Astrocyte (in vitro differentiated cells and primary cell): Measurements from ENCODE around the gene FAM180A. TPM values are rescaled to one million over a fixed set of nuclear protein-coding genes. Genes with fewer than 3 reads are reported as not detected.

Experiments used
- DNase-seq: peaks from one replicate; pipeline ENCODE4 v3.0.0-alpha.2; 2010; ENCODE audit warnings: low read depth
- FAIRE-seq: peaks from 2 replicates; lab custom pipeline; 2011; peaks lifted over from hg19 to GRCh38; lab: Jason Lieb, UNC
- H2AFZ ChIP-seq: 2 replicates; pipeline ENCODE4 v1.6.0; 2012; ENCODE audit warnings: low read depth, low read length, inconsistent platforms
- H3K27ac ChIP-seq: 2 replicates; pipeline ENCODE4 v1.5.1; 2011; ENCODE audit warnings: low read depth, low read length, inconsistent platforms
- H3K27me3 ChIP-seq: 2 replicates; pipeline ENCODE4 v1.6.0; 2011; ENCODE audit warnings: low read length, inconsistent platforms; ENCODE audit not compliant: insufficient read depth
- H3K36me3 ChIP-seq: 2 replicates; pipeline ENCODE4 v1.5.1; 2011; ENCODE audit warnings: low read length, inconsistent platforms; ENCODE audit not compliant: insufficient read depth
- H3K4me1 ChIP-seq: 2 replicates; pipeline ENCODE4 v1.5.1; 2011; ENCODE audit warnings: low read length, inconsistent platforms; ENCODE audit not compliant: insufficient read depth
- H3K4me2 ChIP-seq: 2 replicates; pipeline ENCODE4 v1.6.0; 2012; ENCODE audit warnings: low read length, inconsistent platforms
- H3K4me3 ChIP-seq: 2 replicates; pipeline ENCODE4 v1.5.1; 2011; ENCODE audit warnings: low read depth, mild to moderate bottlenecking, low read length, inconsistent platforms; ENCODE audit not compliant: insufficient read depth
- H3K79me2 ChIP-seq: 2 replicates; pipeline ENCODE4 v1.6.0; 2012; ENCODE audit warnings: mild to moderate bottlenecking, low read length, inconsistent platforms; ENCODE audit not compliant: insufficient read depth
- H3K9ac ChIP-seq: 2 replicates; pipeline ENCODE4 v1.6.0; 2012; ENCODE audit warnings: mild to moderate bottlenecking, low read length, inconsistent platforms
- H3K9me3 ChIP-seq: 2 replicates; pipeline ENCODE4 v1.5.1; 2012; ENCODE audit warnings: low read depth, mild to moderate bottlenecking, low read length, inconsistent platforms; ENCODE audit not compliant: insufficient read depth
- H4K20me1 ChIP-seq: 2 replicates; pipeline ENCODE4 v1.6.0; 2012; ENCODE audit warnings: low read length, inconsistent platforms; ENCODE audit not compliant: insufficient read depth
- H3K27ac Mint-ChIP-seq: one replicate; pipeline ENCODE4 v1.8.0; 2021; ENCODE audit warnings: mild to moderate bottlenecking, mixed read lengths; ENCODE audit not compliant: unreplicated experiment
- H3K27me3 Mint-ChIP-seq: one replicate; pipeline ENCODE4 v1.8.0; 2021; ENCODE audit warnings: low read depth, mixed read lengths; ENCODE audit not compliant: unreplicated experiment
- H3K36me3 Mint-ChIP-seq: one replicate; pipeline ENCODE4 v1.8.0; 2021; ENCODE audit warnings: low read depth, mixed read lengths; ENCODE audit not compliant: unreplicated experiment
- H3K4me1 Mint-ChIP-seq: one replicate; pipeline ENCODE4 v1.8.0; 2021; ENCODE audit warnings: low read depth, mixed read lengths; ENCODE audit not compliant: unreplicated experiment
- H3K4me3 Mint-ChIP-seq: one replicate; pipeline ENCODE4 v1.8.0; 2021; ENCODE audit warnings: mild to moderate bottlenecking, moderate library complexity, mixed read lengths; ENCODE audit not compliant: unreplicated experiment
- H3K9me3 Mint-ChIP-seq: one replicate; pipeline ENCODE4 v1.8.0; 2021; ENCODE audit warnings: mild to moderate bottlenecking, mixed read lengths; ENCODE audit not compliant: unreplicated experiment
- EZH2 ChIP-seq: IDR thresholded peaks from 2 replicates; pipeline ENCODE4 v1.6.1; 2012; ENCODE audit warnings: mild to moderate bottlenecking, low read length, inconsistent platforms; ENCODE audit not compliant: insufficient read depth
- total RNA-seq: library from RNA; stranded (reverse); gene quantifications from 2 replicates; pipeline ENCODE4 v1.2.1, GENCODE V29; 2021
- TF ChIP-seq, protein P1 (sequence below): IDR thresholded peaks from 2 replicates; pipeline ENCODE4 v1.5.1; 2011; ENCODE audit warnings: low read depth, mild to moderate bottlenecking, inconsistent platforms, low read length, moderate library complexity; ENCODE audit not compliant: insufficient read depth

Gene FAM180A
- total RNA-seq, 1 donor from 2014 or later, result not detected

DNA sequence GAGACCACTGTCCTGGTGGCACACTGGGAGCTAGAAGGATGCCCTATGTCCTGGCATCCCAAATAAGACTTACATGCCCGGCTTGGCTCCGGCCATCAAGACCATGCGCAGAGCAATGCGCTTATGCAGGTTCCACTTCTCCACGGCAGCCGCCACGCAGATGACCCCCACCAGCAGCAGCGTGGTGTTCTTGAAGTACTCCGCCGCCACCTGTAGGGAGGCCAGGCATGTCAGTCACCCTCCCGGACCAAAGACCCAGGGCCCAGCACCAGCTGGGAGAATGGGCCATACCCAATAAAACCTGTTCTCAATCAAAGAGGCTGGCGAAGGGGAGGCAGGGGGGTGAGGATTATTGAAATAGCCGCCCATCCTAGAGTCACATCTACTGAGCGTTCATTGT is 40.6 kb downstream of the FAM180A start:
- TF ChIP-seq, protein P1, sequence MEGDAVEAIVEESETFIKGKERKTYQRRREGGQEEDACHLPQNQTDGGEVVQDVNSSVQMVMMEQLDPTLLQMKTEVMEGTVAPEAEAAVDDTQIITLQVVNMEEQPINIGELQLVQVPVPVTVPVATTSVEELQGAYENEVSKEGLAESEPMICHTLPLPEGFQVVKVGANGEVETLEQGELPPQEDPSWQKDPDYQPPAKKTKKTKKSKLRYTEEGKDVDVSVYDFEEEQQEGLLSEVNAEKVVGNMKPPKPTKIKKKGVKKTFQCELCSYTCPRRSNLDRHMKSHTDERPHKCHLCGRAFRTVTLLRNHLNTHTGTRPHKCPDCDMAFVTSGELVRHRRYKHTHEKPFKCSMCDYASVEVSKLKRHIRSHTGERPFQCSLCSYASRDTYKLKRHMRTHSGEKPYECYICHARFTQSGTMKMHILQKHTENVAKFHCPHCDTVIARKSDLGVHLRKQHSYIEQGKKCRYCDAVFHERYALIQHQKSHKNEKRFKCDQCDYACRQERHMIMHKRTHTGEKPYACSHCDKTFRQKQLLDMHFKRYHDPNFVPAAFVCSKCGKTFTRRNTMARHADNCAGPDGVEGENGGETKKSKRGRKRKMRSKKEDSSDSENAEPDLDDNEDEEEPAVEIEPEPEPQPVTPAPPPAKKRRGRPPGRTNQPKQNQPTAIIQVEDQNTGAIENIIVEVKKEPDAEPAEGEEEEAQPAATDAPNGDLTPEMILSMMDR, result no peak
- no peak for TF ChIP-seq EZH2
- Histone ChIP-seq H3K79me2 (no peaks in the 10 kb centered on the region), H3K27ac (no peak overlapping the region), H3K4me2 (no peak overlapping the region), H3K9ac (no peak overlapping the region), H3K9me3 (no peaks in the 10 kb centered on the region), H4K20me1 (no peaks in the 10 kb centered on the region), H3K4me1 (no peaks in the 10 kb centered on the region), H3K27me3 (no peaks in the 10 kb centered on the region), H2AFZ (no peak overlapping the region), H3K4me3 (no peak overlapping the region), H3K36me3 (no peaks in the 10 kb centered on the region)
- peaks cover 9% of the 10 kb centered on the region for H3K4me1 Mint-ChIP-seq
- no peaks in the 10 kb centered on the region for H3K9me3 Mint-ChIP-seq
- DNase-seq (no peak), FAIRE-seq (no peak)
- H3K27ac Mint-ChIP-seq, result no peak overlapping the region
- no peak overlapping the region for H3K4me3 Mint-ChIP-seq
- peaks cover 2% of the 10 kb centered on the region for H3K36me3 Mint-ChIP-seq
- no peaks in the 10 kb centered on the region for H3K27me3 Mint-ChIP-seq

DNA sequence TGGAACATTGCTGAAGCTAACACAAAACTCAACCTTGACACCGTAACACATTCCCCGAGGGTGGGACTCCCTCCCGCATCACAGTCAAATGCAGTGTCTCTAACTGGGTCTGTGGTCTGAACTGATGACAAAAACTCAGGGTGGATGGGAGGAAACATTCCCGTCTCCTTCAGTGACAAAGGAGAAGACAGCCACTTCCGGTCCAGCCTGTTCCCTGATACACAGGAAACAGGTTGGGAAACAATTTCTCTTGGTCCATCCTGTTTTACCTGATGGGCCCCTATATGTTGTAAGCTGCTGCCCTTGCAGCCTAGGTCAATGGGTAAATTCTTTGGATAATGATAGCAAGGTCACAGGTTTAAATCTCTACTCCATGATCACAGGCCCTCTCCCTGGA is 41.0 kb downstream of the FAM180A start:
- Histone ChIP-seq H3K9ac (no peak overlapping the region), H3K79me2 (no peaks in the 10 kb centered on the region), H4K20me1 (no peaks in the 10 kb centered on the region), H3K9me3 (no peaks in the 10 kb centered on the region), H3K27ac (no peak overlapping the region), H3K27me3 (no peaks in the 10 kb centered on the region), H3K4me2 (no peak overlapping the region), H3K36me3 (no peaks in the 10 kb centered on the region), H2AFZ (no peak overlapping the region), H3K4me3 (no peak overlapping the region), H3K4me1 (no peaks in the 10 kb centered on the region)
- Mint-ChIP-seq H3K4me1 (peaks cover 4% of the 10 kb centered on the region), H3K9me3 (no peaks in the 10 kb centered on the region), H3K36me3 (peaks cover 4% of the 10 kb centered on the region), H3K27ac (no peak overlapping the region), H3K4me3 (no peak overlapping the region), H3K27me3 (no peaks in the 10 kb centered on the region)
- DNase-seq (no peak), FAIRE-seq (no peak)
- TF ChIP-seq EZH2, result no peak
- TF ChIP-seq, protein P1, result no peak

GRCh38 chr7:135706858-135707569 is 41.6 kb downstream of the FAM180A start:
- Histone ChIP-seq H3K27me3 (no peaks in the 10 kb centered on the region), H3K9ac (no peak overlapping the region), H2AFZ (no peak overlapping the region), H3K36me3 (no peaks in the 10 kb centered on the region), H3K27ac (no peak overlapping the region), H3K9me3 (no peaks in the 10 kb centered on the region), H3K79me2 (no peaks in the 10 kb centered on the region), H4K20me1 (no peaks in the 10 kb centered on the region), H3K4me1 (no peaks in the 10 kb centered on the region), H3K4me2 (no peak overlapping the region), H3K4me3 (no peak overlapping the region)
- Mint-ChIP-seq H3K4me3 (no peak overlapping the region), H3K27ac (no peak overlapping the region), H3K9me3 (no peaks in the 10 kb centered on the region), H3K36me3 (peaks cover 4% of the 10 kb centered on the region), H3K4me1 (peaks cover 1% of the 10 kb centered on the region), H3K27me3 (no peaks in the 10 kb centered on the region)
- TF ChIP-seq, protein P1, result no peak
- TF ChIP-seq EZH2, result no peak
- DNase-seq (no peak), FAIRE-seq (no peak)
